Body of pancreas (tissue), 4 donors: ENCODE results near the gene C11orf52.

Source experiments
- POLR2A ChIP-seq, 3 donors: fragments of 450-650 bp; IDR thresholded peaks; one replicate each; pipeline ENCODE4 v1.6.1; 2016; ENCODE audit warnings: antibody characterized with exemption in 3 of 3, mild to moderate bottlenecking in 2 of 3
- TF ChIP-seq, protein P1 (sequence below), 7 experiments: fragments of 450-650 bp in 4 of 7; fragments of 200-600 bp in 3 of 7; sonication (generic) in 3 of 7; IDR thresholded peaks; one replicate each; pipeline ENCODE4 v1.5.1; 2016 to 2019; ENCODE audit warnings: antibody characterized with exemption in 7 of 7

DNA sequence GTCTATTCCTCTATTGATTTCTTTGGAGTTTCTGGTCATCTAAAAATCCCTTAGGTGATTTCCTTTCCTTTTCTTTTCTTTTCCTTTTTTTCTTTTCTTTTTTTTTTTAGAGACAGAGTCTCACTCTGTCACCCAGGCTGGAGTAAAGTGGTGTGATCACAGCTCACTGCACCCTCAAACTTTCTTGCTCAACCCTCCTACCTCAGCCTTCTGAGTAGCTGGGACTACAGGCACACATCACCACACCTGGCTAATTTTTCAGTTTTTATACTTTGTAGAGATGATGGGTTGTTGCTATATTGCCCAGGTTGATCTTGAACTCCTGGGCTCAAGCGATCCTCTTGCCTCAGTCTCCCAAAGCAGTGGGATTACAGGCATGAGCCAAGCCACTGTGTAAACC, 1.9 kb upstream of the C11orf52 start:
- no peak for TF ChIP-seq POLR2A (IDR thresholded peaks at IDR 0.05)
- TF ChIP-seq, protein P1, sequence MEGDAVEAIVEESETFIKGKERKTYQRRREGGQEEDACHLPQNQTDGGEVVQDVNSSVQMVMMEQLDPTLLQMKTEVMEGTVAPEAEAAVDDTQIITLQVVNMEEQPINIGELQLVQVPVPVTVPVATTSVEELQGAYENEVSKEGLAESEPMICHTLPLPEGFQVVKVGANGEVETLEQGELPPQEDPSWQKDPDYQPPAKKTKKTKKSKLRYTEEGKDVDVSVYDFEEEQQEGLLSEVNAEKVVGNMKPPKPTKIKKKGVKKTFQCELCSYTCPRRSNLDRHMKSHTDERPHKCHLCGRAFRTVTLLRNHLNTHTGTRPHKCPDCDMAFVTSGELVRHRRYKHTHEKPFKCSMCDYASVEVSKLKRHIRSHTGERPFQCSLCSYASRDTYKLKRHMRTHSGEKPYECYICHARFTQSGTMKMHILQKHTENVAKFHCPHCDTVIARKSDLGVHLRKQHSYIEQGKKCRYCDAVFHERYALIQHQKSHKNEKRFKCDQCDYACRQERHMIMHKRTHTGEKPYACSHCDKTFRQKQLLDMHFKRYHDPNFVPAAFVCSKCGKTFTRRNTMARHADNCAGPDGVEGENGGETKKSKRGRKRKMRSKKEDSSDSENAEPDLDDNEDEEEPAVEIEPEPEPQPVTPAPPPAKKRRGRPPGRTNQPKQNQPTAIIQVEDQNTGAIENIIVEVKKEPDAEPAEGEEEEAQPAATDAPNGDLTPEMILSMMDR (IDR thresholded peaks at IDR 0.05): no peak
